Stimulated activated CD4-positive, alpha-beta T cell treated with anti-CD3 and anti-CD28 coated beads, TNF-alpha, amount 100 ng/mL, for 4 hours (primary cell): Measurements from ENCODE around the gene CNTN2.

Experiments used
- DNase-seq, 3 experiments: peaks; one replicate each; pipeline ENCODE4 v3.0.0-alpha.2; 2020; ENCODE audit warnings: low read depth in 3 of 3

CNTN2 gene

GRCh38 chr1:205073511-205073910 is 30.5 kb downstream of the CNTN2 start:
- DNase-seq: no peak

GRCh38 chr1:205074084-205074483 is 31.1 kb downstream of the CNTN2 start:
- DNase-seq: no peak

- no peak for DNase-seq
Observed at GRCh38 chr1:205074513-205074912, 31.5 kb downstream of the CNTN2 start.

- DNase-seq: no peak
Observed at GRCh38 chr1:205075642-205076155, 32.7 kb downstream of the CNTN2 start.

GRCh38 chr1:205076245-205076761 is 33.3 kb downstream of the CNTN2 start:
- no peak for DNase-seq

- no peak for DNase-seq
Observed at GRCh38 chr1:205077158-205077933, 34.3 kb downstream of the CNTN2 start.

GRCh38 chr1:205077934-205078311 is 34.9 kb downstream of the CNTN2 start:
- no peak for DNase-seq

GRCh38 chr1:205082431-205082830 is 39.4 kb downstream of the CNTN2 start:
- DNase-seq: no peak

GRCh38 chr1:205084360-205084759 is 41.3 kb downstream of the CNTN2 start, which contains the start of gene TMEM81:
Gene TMEM81 (minus strand): TSS chr1:205084460. CDS start chr1:205084320, 140 bp downstream.
- DNase-seq: no peak

GRCh38 chr1:205088341-205088740 is 45.3 kb downstream of the CNTN2 start:
- DNase-seq: no peak

- no peak for DNase-seq
Observed at GRCh38 chr1:205091043-205091740, 48.2 kb downstream of the CNTN2 start.

GRCh38 chr1:205095422-205095821 is 52.4 kb downstream of the CNTN2 start:
- no peak for DNase-seq

GRCh38 chr1:205098242-205098641 is 55.2 kb downstream of the CNTN2 start:
- DNase-seq: no peak

GRCh38 chr1:205102404-205102803 is 59.4 kb downstream of the CNTN2 start:
- no peak for DNase-seq

- no peak for DNase-seq
Observed at GRCh38 chr1:205107327-205107726, 64.3 kb downstream of the CNTN2 start.

- DNase-seq: no peak
Observed at GRCh38 chr1:205108464-205108863, 65.5 kb downstream of the CNTN2 start.

GRCh38 chr1:205109269-205109668 is 66.3 kb downstream of the CNTN2 start:
- no peak for DNase-seq

GRCh38 chr1:205109711-205110110 is 66.7 kb downstream of the CNTN2 start:
- no peak for DNase-seq

GRCh38 chr1:205111354-205111753 is 68.3 kb downstream of the CNTN2 start:
- no peak for DNase-seq

- no peak for DNase-seq
Observed at GRCh38 chr1:205118752-205119151, 75.7 kb downstream of the CNTN2 start.

- peak; percentile 89 to 90 (median 90) for DNase-seq
Observed at GRCh38 chr1:205121660-205122488, 78.9 kb downstream of the CNTN2 start, which contains the start of gene RBBP5. Gene RBBP5 (minus strand): TSS chr1:205121978. CDS start chr1:205121873, 105 bp downstream.

GRCh38 chr1:205122489-205122882 is 79.5 kb downstream of the CNTN2 start:
- no peak for DNase-seq
